Upper lobe of right lung (tissue), 1 donor: Measurements from ENCODE around the gene TRPV4. TPM values are rescaled to one million over a fixed set of nuclear protein-coding genes. Genes with fewer than 3 reads are reported as not detected.
A peak's percentile ranks its signal among the peaks of the same experiment; 100 is the strongest.

Experiments
- ATAC-seq: fragments of 200-7000 bp; cut with Tn5 transposase; one replicate; pipeline ENCODE4 v1.9.1; 2020; ENCODE audit warnings: mild to moderate bottlenecking, moderate library complexity
- DNase-seq: peaks from one replicate; pipeline ENCODE4 v3.0.0-alpha.2; 2020
- H3K27ac ChIP-seq: fragments of 200-600 bp; one replicate; pipeline ENCODE4 v1.8.0; 2022
- H3K27me3 ChIP-seq: fragments of 200-600 bp; one replicate; pipeline ENCODE4 v1.8.0; 2022; ENCODE audit warnings: mild to moderate bottlenecking
- H3K36me3 ChIP-seq: fragments of 200-600 bp; one replicate; pipeline ENCODE4 v1.8.0; 2022
- H3K4me1 ChIP-seq: fragments of 200-600 bp; one replicate; pipeline ENCODE4 v1.8.0; 2022
- H3K4me3 ChIP-seq: fragments of 200-600 bp; one replicate; pipeline ENCODE4 v1.8.0; 2022; ENCODE audit warnings: mild to moderate bottlenecking
- H3K9me3 ChIP-seq: fragments of 200-600 bp; one replicate; pipeline ENCODE4 v1.8.0; 2022
- intact Hi-C: fragments of 100-400 bp; cut with DNase I; formaldehyde crosslinking; loops from one replicate; pipeline ENCODE4 v1.11.0; 2022
- total RNA-seq: library from RNA; stranded (reverse); fragmentation: NEBNext Ultra II Directional; extraction: Animal tissue kit (Norgen Biotek cat#: 25700); gene quantifications from one replicate; pipeline ENCODE4 v1.2.1, GENCODE V29; 2021
- TF ChIP-seq, protein P1 (sequence below): fragments of 200-600 bp; IDR thresholded peaks from one replicate; pipeline ENCODE4 v1.8.0; 2022; ENCODE audit warnings: antibody characterized with exemption
- donor health status: DM: no; HTN: yes; CAD: no; lungs with severe emphysema.

The TRPV4 gene
- total RNA-seq, 1 donor from 2014 or later: 4.5 TPM

DNA sequence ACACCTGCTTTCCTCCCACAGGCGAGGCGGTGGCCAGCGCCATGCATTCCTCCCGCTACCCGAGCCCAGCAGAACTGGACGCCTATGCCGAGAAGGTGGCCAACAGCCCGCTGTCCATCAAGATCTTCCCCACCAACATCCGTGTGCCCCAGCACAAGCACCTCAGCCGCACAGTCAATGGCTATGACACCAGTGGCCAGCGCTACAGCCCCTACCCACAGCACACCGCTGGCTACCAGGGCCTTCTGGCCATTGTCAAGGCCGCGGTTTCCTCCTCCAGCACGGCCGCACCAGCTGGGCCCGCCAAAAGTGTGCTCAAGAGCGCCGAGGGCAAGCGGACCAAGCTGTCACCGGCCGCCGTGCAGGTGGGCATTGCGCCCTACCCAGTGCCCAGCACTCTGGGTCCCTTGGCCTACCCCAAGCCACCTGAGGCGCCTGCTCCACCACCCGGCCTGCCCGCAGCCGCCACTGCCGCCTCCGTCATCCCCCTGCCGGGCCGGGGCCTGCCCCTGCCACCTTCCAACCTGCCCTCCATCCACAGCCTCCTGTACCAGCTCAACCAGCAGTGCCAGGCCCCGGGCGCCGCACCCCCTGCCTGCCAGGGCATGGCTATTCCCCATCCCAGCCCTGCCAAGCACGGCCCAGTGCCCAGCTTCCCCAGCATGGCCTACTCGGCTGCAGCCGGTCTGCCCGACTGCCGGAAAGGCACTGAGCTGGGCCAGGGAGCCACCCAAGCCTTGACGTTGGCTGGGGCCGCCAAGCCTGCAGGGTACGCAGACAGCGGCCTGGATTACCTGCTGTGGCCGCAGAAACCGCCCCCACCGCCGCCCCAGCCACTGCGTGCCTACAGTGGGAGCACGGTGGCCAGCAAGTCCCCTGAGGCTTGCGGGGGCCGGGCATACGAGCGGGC is 65.0 kb downstream of the TRPV4 start:
- no peak for ATAC-seq
- H3K36me3 ChIP-seq: no peaks in the 10 kb centered on the region
- DNase-seq: peak; percentile 62
- H3K27ac ChIP-seq: no peak overlapping the region
- intact Hi-C loops: no loop called here
- no peaks in the 10 kb centered on the region for H3K4me1 ChIP-seq
- H3K9me3 ChIP-seq: no peaks in the 10 kb centered on the region
- H3K27me3 ChIP-seq: no peaks in the 10 kb centered on the region
- H3K4me3 ChIP-seq: no peak overlapping the region
- TF ChIP-seq, protein P1, sequence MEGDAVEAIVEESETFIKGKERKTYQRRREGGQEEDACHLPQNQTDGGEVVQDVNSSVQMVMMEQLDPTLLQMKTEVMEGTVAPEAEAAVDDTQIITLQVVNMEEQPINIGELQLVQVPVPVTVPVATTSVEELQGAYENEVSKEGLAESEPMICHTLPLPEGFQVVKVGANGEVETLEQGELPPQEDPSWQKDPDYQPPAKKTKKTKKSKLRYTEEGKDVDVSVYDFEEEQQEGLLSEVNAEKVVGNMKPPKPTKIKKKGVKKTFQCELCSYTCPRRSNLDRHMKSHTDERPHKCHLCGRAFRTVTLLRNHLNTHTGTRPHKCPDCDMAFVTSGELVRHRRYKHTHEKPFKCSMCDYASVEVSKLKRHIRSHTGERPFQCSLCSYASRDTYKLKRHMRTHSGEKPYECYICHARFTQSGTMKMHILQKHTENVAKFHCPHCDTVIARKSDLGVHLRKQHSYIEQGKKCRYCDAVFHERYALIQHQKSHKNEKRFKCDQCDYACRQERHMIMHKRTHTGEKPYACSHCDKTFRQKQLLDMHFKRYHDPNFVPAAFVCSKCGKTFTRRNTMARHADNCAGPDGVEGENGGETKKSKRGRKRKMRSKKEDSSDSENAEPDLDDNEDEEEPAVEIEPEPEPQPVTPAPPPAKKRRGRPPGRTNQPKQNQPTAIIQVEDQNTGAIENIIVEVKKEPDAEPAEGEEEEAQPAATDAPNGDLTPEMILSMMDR: no peak

DNA sequence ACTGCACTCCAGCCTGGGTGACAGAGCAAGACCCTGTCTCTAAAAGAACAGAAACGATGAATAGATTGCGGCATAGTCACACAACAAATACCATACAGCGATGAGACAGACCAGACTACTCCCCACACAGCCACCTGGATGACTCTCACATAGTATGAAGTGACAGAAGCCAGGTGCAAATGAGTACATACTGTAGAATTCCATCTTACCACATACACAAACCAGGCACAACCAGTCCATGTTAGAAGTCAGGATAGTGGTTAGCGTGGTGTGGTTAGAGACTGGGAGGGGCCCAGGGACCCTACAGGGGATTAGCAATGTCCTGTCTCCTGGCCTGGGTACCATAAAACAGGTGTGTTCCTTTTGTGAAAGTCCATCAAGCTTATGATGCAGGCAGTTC is 65.7 kb downstream of the TRPV4 start:
- H3K4me1 ChIP-seq: no peaks in the 10 kb centered on the region
- ATAC-seq (no peak), DNase-seq (no peak)
- H3K4me3 ChIP-seq: no peak overlapping the region
- TF ChIP-seq, protein P1: no peak
- no peaks in the 10 kb centered on the region for H3K9me3 ChIP-seq
- no peaks in the 10 kb centered on the region for H3K36me3 ChIP-seq
- no peak overlapping the region for H3K27ac ChIP-seq
- intact Hi-C loops: no loop called here
- H3K27me3 ChIP-seq: no peaks in the 10 kb centered on the region

DNA sequence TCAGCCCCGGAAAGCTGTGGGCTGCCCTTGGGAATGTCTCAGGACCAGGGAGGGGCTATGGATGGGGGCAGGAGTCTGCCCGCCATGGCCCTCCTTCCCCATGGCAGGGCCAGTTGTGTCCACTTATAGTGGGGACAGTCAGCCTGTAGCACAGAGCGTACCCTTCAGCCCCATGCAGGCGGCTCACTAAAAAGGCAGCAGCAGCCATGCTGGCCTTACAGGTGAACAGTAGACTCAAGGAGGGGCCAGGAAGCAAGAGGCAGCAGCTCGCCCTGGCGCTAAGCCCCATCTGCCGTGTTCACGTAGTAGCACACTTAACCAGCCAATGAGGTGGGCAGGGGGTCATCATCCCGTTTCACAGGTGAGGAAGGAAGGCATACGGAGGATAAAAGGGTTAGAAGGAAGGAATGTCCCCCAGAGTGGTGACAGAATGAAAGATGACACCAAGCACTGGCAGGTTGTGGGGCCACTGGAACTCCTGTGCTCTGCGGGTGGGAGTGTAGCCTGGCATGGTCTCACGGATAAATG is 66.9 kb downstream of the TRPV4 start:
- TF ChIP-seq, protein P1: no peak
- Histone ChIP-seq H3K27ac (no peak overlapping the region), H3K4me1 (peaks cover under 1% of the 10 kb centered on the region), H3K9me3 (no peaks in the 10 kb centered on the region), H3K27me3 (no peaks in the 10 kb centered on the region), H3K4me3 (no peak overlapping the region), H3K36me3 (no peaks in the 10 kb centered on the region)
- DNase-seq (peak; percentile 30), ATAC-seq (no peak)
- intact Hi-C loops: no loop called here

DNA sequence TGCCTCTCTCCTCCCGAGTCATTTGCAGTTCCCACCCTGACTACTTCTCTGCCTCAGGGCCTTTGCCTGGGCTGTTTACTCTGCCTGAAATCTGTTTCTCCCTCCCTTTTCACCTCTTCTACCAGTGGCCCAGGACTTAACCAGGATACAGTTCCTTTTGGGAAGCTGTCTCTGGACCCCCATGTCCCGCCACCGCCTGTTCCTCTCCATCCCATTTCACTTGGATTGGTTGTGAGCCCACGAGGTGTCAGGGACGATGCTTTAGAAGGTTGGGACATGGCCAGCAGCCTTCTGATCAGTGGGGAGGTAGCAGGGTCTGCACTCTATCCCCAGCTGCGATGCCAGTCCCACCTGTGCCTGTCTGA is 67.8 kb downstream of the TRPV4 start:
- TF ChIP-seq, protein P1: no peak
- Histone ChIP-seq H3K27ac (no peak overlapping the region), H3K9me3 (no peaks in the 10 kb centered on the region), H3K4me1 (peaks cover 8% of the 10 kb centered on the region), H3K27me3 (no peaks in the 10 kb centered on the region), H3K4me3 (no peak overlapping the region), H3K36me3 (no peaks in the 10 kb centered on the region)
- no peak for ATAC-seq
- intact Hi-C loops: no loop called here
- DNase-seq: peak; percentile 38

DNA sequence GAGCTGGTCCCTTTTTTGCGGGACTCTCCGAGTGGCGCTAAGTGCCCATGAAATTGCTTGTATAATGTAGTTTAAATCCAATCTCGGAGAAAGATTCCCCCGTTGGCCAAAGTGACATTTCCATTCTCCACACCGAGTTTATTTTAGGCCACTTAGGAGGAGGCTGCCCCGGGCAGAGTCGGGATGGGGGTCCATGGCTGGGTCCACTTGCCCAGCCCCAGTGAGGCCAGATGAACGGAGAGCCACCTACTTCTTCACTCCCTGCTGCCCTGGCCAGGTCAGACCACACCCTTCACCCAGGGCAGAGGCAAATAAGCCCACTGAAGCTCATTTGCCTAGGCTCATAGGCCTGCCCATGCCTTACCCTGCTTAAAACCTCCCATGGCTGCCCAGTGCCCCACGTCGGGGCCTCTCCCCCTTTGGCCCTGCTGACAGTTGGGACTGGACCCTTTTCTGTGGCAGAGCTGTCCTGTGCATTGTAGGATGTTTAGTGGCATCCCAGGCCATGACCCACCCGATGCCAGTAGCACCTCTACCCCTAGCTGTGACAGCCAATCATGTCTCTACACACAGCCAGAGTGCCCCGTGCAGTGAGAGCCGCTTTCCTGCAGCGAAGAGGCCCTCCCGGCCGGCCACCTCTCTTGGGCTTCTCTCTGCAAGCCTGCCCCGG is 68.3 kb downstream of the TRPV4 start:
- no peak overlapping the region for H3K4me3 ChIP-seq
- intact Hi-C loops: no loop called here

More for the DNA sequence above, 68.3 kb downstream of the TRPV4 start:
- Histone ChIP-seq H3K9me3 (no peaks in the 10 kb centered on the region), H3K36me3 (no peaks in the 10 kb centered on the region), H3K27ac (no peak overlapping the region), H3K4me1 (peaks cover 8% of the 10 kb centered on the region), H3K27me3 (no peaks in the 10 kb centered on the region)
- TF ChIP-seq, protein P1: no peak
- ATAC-seq (no peak), DNase-seq (peak; percentile 41)
